ENCODE results near the gene PDIK1L. TPM values are rescaled to one million over a fixed set of nuclear protein-coding genes. Genes with fewer than 3 reads are reported as not detected.

Gene PDIK1L
- total and polyA plus RNA-seq, 9 of the 15 experiments (the other 6 are each of a cell fraction or from before 2014, with no cell fraction given) = 12.8 to 30.2 (median 21.5) TPM

DNA sequence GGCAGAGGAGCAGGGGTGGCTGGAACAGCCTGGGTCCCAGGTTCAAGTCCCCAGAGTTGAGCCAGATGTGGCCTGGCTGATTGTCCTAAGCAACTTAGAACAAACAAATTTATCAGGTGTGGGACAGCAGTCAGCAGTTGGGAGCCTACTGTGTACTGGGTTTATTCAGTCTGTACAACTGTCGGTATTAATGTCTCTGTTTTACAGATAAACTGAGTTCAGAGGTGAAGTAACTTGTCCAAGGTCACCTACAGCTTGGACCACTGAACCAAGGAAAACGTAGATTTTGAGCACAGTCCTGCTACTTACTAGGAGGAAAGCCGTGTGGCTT is 29.6 kb upstream of the PDIK1L start (continued):
- TF ChIP-seq ZNF3 (CRISPR knock-in tag; IDR thresholded peaks at IDR 0.05) = no peak
- TF ChIP-seq, protein P1, sequence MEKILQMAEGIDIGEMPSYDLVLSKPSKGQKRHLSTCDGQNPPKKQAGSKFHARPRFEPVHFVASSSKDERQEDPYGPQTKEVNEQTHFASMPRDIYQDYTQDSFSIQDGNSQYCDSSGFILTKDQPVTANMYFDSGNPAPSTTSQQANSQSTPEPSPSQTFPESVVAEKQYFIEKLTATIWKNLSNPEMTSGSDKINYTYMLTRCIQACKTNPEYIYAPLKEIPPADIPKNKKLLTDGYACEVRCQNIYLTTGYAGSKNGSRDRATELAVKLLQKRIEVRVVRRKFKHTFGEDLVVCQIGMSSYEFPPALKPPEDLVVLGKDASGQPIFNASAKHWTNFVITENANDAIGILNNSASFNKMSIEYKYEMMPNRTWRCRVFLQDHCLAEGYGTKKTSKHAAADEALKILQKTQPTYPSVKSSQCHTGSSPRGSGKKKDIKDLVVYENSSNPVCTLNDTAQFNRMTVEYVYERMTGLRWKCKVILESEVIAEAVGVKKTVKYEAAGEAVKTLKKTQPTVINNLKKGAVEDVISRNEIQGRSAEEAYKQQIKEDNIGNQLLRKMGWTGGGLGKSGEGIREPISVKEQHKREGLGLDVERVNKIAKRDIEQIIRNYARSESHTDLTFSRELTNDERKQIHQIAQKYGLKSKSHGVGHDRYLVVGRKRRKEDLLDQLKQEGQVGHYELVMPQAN (IDR thresholded peaks at IDR 0.05; ENCODE audit: borderline replicate concordance) = no peak
- peak; percentile 23; the same call in 1 of the 2 replicates for TF ChIP-seq EP300 (IDR thresholded peaks at IDR 0.05; ENCODE audit: low read length)
- TF ChIP-seq, protein P2, sequence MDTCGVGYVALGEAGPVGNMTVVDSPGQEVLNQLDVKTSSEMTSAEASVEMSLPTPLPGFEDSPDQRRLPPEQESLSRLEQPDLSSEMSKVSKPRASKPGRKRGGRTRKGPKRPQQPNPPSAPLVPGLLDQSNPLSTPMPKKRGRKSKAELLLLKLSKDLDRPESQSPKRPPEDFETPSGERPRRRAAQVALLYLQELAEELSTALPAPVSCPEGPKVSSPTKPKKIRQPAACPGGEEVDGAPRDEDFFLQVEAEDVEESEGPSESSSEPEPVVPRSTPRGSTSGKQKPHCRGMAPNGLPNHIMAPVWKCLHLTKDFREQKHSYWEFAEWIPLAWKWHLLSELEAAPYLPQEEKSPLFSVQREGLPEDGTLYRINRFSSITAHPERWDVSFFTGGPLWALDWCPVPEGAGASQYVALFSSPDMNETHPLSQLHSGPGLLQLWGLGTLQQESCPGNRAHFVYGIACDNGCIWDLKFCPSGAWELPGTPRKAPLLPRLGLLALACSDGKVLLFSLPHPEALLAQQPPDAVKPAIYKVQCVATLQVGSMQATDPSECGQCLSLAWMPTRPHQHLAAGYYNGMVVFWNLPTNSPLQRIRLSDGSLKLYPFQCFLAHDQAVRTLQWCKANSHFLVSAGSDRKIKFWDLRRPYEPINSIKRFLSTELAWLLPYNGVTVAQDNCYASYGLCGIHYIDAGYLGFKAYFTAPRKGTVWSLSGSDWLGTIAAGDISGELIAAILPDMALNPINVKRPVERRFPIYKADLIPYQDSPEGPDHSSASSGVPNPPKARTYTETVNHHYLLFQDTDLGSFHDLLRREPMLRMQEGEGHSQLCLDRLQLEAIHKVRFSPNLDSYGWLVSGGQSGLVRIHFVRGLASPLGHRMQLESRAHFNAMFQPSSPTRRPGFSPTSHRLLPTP (IDR thresholded peaks at IDR 0.05; ENCODE audit: borderline replicate concordance, extremely low read depth, insufficient read length) = peak; percentile 18
- TF ChIP-seq CBFA2T2 (conservative IDR thresholded peaks at IDR 0.05) = peak; percentile 63
- TF ChIP-seq PPARD (CRISPR knock-in tag; IDR thresholded peaks at IDR 0.05) = no peak
- no peak for TF ChIP-seq GABPB1 (CRISPR knock-in tag; IDR thresholded peaks at IDR 0.05)
- no peak for TF ChIP-seq STAT5A (IDR thresholded peaks at IDR 0.05; ENCODE audit: borderline replicate concordance, low read length)
- TF ChIP-seq ESRRA (IDR thresholded peaks at IDR 0.05; ENCODE audit: borderline replicate concordance, low read depth) = peak; percentile 30; the same call in 1 of the 2 replicates
- no peak for TF ChIP-seq RBFOX2 (IDR thresholded peaks at IDR 0.05; ENCODE audit: low read depth, low read length)
- TF ChIP-seq ZNF764 (CRISPR knock-in tag; IDR thresholded peaks at IDR 0.05; ENCODE audit: low read depth) = no peak
- TF ChIP-seq ZKSCAN1 (IDR thresholded peaks at IDR 0.05; ENCODE audit: low read depth, low read length) = peak; percentile 79
